Activated B cell treated with CpG ODN at 0.5 μM for 24 hours (primary cell): Measurements from ENCODE around the gene LEKR1. TPM values are rescaled to one million over a fixed set of nuclear protein-coding genes. Genes with fewer than 3 reads are reported as not detected.
"Not testable (repeated sequence)": the region's sequence is repeated elsewhere in the genome, so short reads cannot be mapped to it uniquely, and the experiment has no call there.

ENCODE experiments used
- ATAC-seq: fragments of 200-7000 bp; cut with Tn5 transposase; one replicate; pipeline ENCODE4 v1.10.0; 2021; ENCODE audit warnings: low read depth, mild to moderate bottlenecking, moderate library complexity
- CTCF ChIA-PET: fragments of 350-600 bp; sonication (Branson Sonifier 250); formaldehyde crosslinking; loops from one replicate; lab custom pipeline; 2021; ENCODE audit warnings: antibody characterized with exemption; lab: Charles Lee
- POLR2A ChIA-PET: fragments of 350-600 bp; sonication (Branson Sonifier 250); formaldehyde crosslinking; loops from one replicate; lab custom pipeline; 2021; ENCODE audit warnings: antibody characterized with exemption; lab: Charles Lee
- DNase-seq: peaks from one replicate; pipeline ENCODE4 v3.0.0; 2022
- H3K27ac Mint-ChIP-seq: one replicate; pipeline ENCODE4 v1.8.0; 2020; ENCODE audit warnings: mixed read lengths
- H3K27me3 Mint-ChIP-seq: one replicate; pipeline ENCODE4 v1.8.0; 2021; ENCODE audit warnings: mixed read lengths
- H3K36me3 Mint-ChIP-seq: one replicate; pipeline ENCODE4 v1.8.0; 2021; ENCODE audit warnings: low read depth, mixed read lengths
- H3K4me1 Mint-ChIP-seq: one replicate; pipeline ENCODE4 v1.8.0; 2021; ENCODE audit warnings: mixed read lengths
- H3K4me3 Mint-ChIP-seq: one replicate; pipeline ENCODE4 v1.8.0; 2020; ENCODE audit warnings: mild to moderate bottlenecking, mixed read lengths
- H3K9me3 Mint-ChIP-seq: one replicate; pipeline ENCODE4 v1.8.0; 2020; ENCODE audit warnings: mixed read lengths
- intact Hi-C: fragments of 100-400 bp; cut with micrococcal nuclease; formaldehyde crosslinking; loops from one replicate; pipeline ENCODE4 v1.15.1; 2024
- total RNA-seq: library from RNA; stranded (reverse); gene quantifications from 2 replicates; pipeline ENCODE4 v1.2.3, GENCODE V29; 2022
- TF ChIP-seq, protein P1 (sequence below): fragments of 200-600 bp; IDR thresholded peaks from one replicate; pipeline ENCODE4 v1.8.0; 2022; ENCODE audit warnings: antibody characterized with exemption, mild to moderate bottlenecking

Gene LEKR1
- total RNA-seq, 1 donor from 2014 or later = 2.8 TPM

DNA sequence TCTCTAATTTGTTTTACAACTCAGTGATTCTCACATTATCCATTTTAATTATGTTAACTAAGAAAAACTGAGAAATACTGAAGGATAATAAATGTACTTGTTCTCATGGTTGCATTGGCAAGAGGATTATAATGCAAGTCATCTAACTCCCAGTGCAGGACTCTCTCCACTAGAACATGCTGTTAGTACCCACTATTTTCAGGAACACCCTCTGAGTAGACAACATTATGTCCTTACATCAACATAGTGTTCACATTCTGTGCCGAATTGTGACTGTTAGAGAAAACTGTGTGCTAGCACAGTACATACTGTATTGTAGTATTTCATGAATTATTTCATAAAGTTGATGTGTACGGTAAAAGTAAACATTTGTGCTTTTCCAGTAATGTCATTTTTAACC lies 80.1 kb downstream of the LEKR1 start:
- TF ChIP-seq, protein P1, sequence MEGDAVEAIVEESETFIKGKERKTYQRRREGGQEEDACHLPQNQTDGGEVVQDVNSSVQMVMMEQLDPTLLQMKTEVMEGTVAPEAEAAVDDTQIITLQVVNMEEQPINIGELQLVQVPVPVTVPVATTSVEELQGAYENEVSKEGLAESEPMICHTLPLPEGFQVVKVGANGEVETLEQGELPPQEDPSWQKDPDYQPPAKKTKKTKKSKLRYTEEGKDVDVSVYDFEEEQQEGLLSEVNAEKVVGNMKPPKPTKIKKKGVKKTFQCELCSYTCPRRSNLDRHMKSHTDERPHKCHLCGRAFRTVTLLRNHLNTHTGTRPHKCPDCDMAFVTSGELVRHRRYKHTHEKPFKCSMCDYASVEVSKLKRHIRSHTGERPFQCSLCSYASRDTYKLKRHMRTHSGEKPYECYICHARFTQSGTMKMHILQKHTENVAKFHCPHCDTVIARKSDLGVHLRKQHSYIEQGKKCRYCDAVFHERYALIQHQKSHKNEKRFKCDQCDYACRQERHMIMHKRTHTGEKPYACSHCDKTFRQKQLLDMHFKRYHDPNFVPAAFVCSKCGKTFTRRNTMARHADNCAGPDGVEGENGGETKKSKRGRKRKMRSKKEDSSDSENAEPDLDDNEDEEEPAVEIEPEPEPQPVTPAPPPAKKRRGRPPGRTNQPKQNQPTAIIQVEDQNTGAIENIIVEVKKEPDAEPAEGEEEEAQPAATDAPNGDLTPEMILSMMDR = no peak
- Mint-ChIP-seq H3K27me3 (no peaks in the 10 kb centered on the region), H3K36me3 (no peaks in the 10 kb centered on the region), H3K9me3 (no peaks in the 10 kb centered on the region), H3K27ac (no peak overlapping the region), H3K4me1 (peaks cover 6% of the 10 kb centered on the region), H3K4me3 (no peak overlapping the region)
- no peak for DNase-seq
- CTCF ChIA-PET = no interaction called here
- intact Hi-C loops = no loop called here
- POLR2A ChIA-PET = no interaction called here
- ATAC-seq = no peak

DNA sequence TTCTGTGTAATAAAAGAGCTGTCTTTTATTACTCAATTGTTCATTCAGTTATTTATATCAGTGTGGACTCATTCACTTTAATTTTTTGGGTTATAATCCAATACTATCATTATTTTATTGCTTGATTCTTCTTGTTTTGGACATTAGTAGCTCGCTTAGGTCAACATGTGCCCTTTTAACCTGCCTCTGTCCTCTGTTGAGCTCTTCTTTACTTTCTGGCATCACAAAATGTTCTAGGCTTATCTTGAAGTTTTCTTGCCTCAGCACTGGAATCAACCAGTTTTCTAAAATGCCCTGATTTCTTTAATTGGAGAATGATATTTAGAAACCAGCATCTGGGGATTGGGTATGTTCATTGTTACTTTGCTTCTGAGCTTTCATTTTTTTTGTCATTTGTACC lies 82.2 kb downstream of the LEKR1 start:
- ChIA-PET POLR2A (interaction anchor here (0.6 kb wide), 1 partner anchor 93 kb away, joined by 4 read pairs; no protein-coding TSS in a partner anchor), CTCF (no interaction called here)
- ATAC-seq (no peak), DNase-seq (no peak)
- Mint-ChIP-seq H3K9me3 (no peaks in the 10 kb centered on the region), H3K4me1 (peaks cover 6% of the 10 kb centered on the region), H3K27ac (no peak overlapping the region), H3K4me3 (no peak overlapping the region), H3K27me3 (no peaks in the 10 kb centered on the region), H3K36me3 (no peaks in the 10 kb centered on the region)
- TF ChIP-seq, protein P1 = no peak
- intact Hi-C loops = no loop called here

DNA sequence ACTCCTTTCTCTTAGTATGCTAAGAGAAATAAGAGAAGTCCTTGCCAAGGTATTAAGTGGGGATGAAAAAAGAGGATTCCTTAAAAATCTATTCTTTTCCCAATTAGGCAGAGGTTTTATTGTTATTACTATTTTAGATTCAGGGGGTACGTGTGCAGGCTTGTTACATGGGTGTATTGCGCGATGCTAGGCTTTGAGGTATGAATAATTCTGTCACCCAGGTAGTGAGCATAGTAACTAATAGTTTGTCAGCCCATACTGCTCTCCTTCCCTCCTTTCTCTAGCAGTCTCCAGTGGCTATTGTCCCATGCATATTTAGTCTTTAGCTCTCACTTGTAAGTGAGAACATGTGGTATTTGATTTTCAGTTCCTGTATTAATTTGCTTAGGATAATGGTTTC lies 83.9 kb downstream of the LEKR1 start:
- no peak for DNase-seq
- ATAC-seq = no peak
- intact Hi-C loops = loop anchor here (5.0 kb wide), 1 partner anchor 42 kb away; no protein-coding TSS in a partner anchor
- peaks cover 2% of the 10 kb centered on the region for H3K9me3 Mint-ChIP-seq
- H3K4me3 Mint-ChIP-seq = no peak overlapping the region
- ChIA-PET POLR2A (no interaction called here), CTCF (no interaction called here)
- H3K27me3 Mint-ChIP-seq = no peaks in the 10 kb centered on the region
- no peaks in the 10 kb centered on the region for H3K36me3 Mint-ChIP-seq
- H3K27ac Mint-ChIP-seq = no peak overlapping the region
- H3K4me1 Mint-ChIP-seq = peaks cover 6% of the 10 kb centered on the region
- TF ChIP-seq, protein P1 = no peak

DNA sequence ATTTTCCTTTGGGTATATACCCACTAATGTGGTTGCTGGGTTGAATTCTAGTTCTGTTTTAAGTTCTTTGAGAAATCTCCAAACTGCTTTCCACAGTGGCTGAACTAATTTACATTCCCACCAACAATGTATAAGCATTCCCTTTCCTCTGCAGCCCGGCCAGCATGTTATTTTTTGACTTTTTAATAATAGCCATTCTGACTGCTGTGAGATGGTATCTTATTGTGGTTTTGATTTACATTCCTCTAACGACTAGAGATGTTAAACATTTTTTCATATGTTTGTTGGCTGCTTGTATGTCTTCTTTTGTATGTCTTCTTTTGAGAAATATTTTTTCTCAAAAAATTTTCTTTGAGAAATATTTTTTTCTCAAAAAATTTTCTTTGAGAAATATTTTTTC lies 84.7 kb downstream of the LEKR1 start:
- H3K4me1 Mint-ChIP-seq, POLR2A ChIA-PET, ATAC-seq, H3K9me3 Mint-ChIP-seq, CTCF ChIA-PET, H3K27ac Mint-ChIP-seq, H3K27me3 Mint-ChIP-seq, H3K4me3 Mint-ChIP-seq, H3K36me3 Mint-ChIP-seq, DNase-seq: not testable (repeated sequence)
- intact Hi-C loops = loop anchor here (5.0 kb wide), 1 partner anchor 41 kb away; no protein-coding TSS in a partner anchor

DNA sequence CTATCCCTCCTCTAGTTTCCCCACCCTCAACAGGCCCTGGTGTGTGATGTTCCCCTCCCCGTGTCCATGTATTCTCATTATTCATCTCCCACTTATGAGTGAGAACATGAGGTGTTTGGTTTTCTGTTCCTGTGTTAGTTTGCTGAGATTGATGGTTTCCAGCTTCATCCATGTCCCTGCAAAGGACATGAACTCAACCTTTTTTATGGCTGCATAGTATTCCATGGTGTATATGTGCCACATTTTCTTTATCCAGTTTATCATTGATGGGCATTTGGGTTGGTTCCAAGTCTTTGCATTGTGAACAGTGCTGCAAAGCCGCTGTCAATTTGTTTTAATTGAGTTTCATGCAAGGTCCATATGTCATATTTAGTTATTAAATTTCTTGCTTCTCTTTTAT lies 88.1 kb downstream of the LEKR1 start:
- POLR2A ChIA-PET, H3K36me3 Mint-ChIP-seq, H3K4me1 Mint-ChIP-seq, H3K27me3 Mint-ChIP-seq, DNase-seq, ATAC-seq, H3K4me3 Mint-ChIP-seq, CTCF ChIA-PET, H3K27ac Mint-ChIP-seq: not testable (repeated sequence)
- peaks cover 10% of the 10 kb centered on the region for H3K9me3 Mint-ChIP-seq
- intact Hi-C loops = loop anchor here (5.0 kb wide), 1 partner anchor 38 kb away; no protein-coding TSS in a partner anchor

DNA sequence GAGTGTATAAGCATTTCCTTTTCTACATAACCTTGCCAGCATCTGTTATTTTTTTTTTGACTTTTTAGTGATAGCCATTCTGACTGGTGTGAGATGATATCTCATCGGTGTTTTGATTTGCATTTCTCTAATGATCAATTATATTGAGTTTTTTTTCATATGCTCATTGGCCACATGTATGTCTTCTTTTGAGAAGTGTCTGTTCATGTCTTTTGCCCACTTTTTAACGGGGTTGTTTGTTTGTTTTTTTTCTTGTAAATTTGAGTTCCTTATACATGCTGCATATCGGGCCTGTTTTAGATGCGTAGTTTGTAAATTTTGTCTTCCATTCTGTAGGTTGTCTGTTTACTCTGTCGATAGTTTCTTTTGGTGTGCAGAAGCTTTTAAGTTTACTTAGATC lies 89.2 kb downstream of the LEKR1 start:
- H3K4me3 Mint-ChIP-seq = no peak overlapping the region
- no peak for DNase-seq
- ATAC-seq = no peak
- TF ChIP-seq, protein P1 = no peak
- no peaks in the 10 kb centered on the region for H3K27me3 Mint-ChIP-seq
- ChIA-PET CTCF (no interaction called here), POLR2A (no interaction called here)
- H3K27ac Mint-ChIP-seq = no peak overlapping the region
- peaks cover 10% of the 10 kb centered on the region for H3K9me3 Mint-ChIP-seq
- H3K4me1 Mint-ChIP-seq = no peaks in the 10 kb centered on the region
- H3K36me3 Mint-ChIP-seq = no peaks in the 10 kb centered on the region
- intact Hi-C loops = no loop called here
